Karpas-422 (cell line): Measurements from ENCODE around the gene BCAR3. TPM values are rescaled to one million over a fixed set of nuclear protein-coding genes. Genes with fewer than 3 reads are reported as not detected.
"Not testable (repeated sequence)": the region's sequence is repeated elsewhere in the genome, so short reads cannot be mapped to it uniquely, and the experiment has no call there.

ENCODE experiments used
- DNase-seq: peaks from one replicate; pipeline ENCODE4 v3.0.0-alpha.2; 2015
- H2AFZ ChIP-seq: fragments of 200-600 bp; sonication (generic); 2 replicates; pipeline ENCODE4 v1.6.1; 2014; ENCODE audit warnings: antibody characterized with exemption, low read length, mixed read lengths
- H3K27ac ChIP-seq: fragments of 200-600 bp; sonication (generic); 2 replicates; pipeline ENCODE4 v1.5.1; 2014; ENCODE audit warnings: mild to moderate bottlenecking, low read length, moderate library complexity
- H3K27me3 ChIP-seq: fragments of 200-600 bp; sonication (generic); 2 replicates; pipeline ENCODE4 v1.6.1; 2014; ENCODE audit warnings: low read length, mixed read lengths
- H3K36me3 ChIP-seq: fragments of 200-600 bp; sonication (generic); 2 replicates; pipeline ENCODE4 v1.6.1; 2014; ENCODE audit warnings: low read length, mixed read lengths; ENCODE audit not compliant: insufficient read depth
- H3K4me1 ChIP-seq: fragments of 200-600 bp; sonication (generic); 2 replicates; pipeline ENCODE4 v1.6.1; 2014; ENCODE audit warnings: mild to moderate bottlenecking, low read length, mixed read lengths
- H3K4me2 ChIP-seq: fragments of 200-600 bp; sonication (generic); 2 replicates; pipeline ENCODE4 v1.6.1; 2014; ENCODE audit warnings: low read length, low read depth, mild to moderate bottlenecking; ENCODE audit not compliant: poor library complexity, severe bottlenecking
- H3K4me3 ChIP-seq: fragments of 200-600 bp; sonication (generic); 2 replicates; pipeline ENCODE4 v1.5.1; 2014; ENCODE audit warnings: mild to moderate bottlenecking, antibody characterized with exemption, low read length, mixed read lengths
- H3K79me2 ChIP-seq: fragments of 200-600 bp; sonication (generic); 2 replicates; pipeline ENCODE4 v1.6.1; 2014; ENCODE audit warnings: mild to moderate bottlenecking, low read length, mixed read lengths
- H3K9ac ChIP-seq: fragments of 200-600 bp; sonication (generic); 2 replicates; pipeline ENCODE4 v1.6.0; 2014; ENCODE audit warnings: low read length
- H3K9me2 ChIP-seq: fragments of 200-600 bp; sonication (generic), shearing (Covaris generic); replicated peaks from 2 replicates; pipeline ENCODE4 v1.6.0; 2014; ENCODE audit warnings: mild to moderate bottlenecking, low read length, moderate library complexity; ENCODE audit not compliant: insufficient read depth
- H3K9me3 ChIP-seq: fragments of 300-700, 200-600 bp; sonication (generic); 2 replicates; pipeline ENCODE4 v1.6.1; 2014; ENCODE audit warnings: low read length, mixed read lengths
- H4K20me1 ChIP-seq: fragments of 200-600 bp; sonication (generic); 2 replicates; pipeline ENCODE4 v1.6.1; 2014; ENCODE audit warnings: mild to moderate bottlenecking, antibody characterized with exemption, low read length, low read depth; ENCODE audit not compliant: insufficient read depth
- total RNA-seq: library from RNA; depleted of rRNA; stranded (reverse); fragments of >200 nt; shearing (Covaris generic); gene quantifications from 2 replicates; pipeline ENCODE4 v1.2.3, GENCODE V29; 2014; ENCODE audit warnings: low replicate concordance

BCAR3 gene
- total RNA-seq, 1 experiment from 2014 or later: 9.9 TPM

DNA sequence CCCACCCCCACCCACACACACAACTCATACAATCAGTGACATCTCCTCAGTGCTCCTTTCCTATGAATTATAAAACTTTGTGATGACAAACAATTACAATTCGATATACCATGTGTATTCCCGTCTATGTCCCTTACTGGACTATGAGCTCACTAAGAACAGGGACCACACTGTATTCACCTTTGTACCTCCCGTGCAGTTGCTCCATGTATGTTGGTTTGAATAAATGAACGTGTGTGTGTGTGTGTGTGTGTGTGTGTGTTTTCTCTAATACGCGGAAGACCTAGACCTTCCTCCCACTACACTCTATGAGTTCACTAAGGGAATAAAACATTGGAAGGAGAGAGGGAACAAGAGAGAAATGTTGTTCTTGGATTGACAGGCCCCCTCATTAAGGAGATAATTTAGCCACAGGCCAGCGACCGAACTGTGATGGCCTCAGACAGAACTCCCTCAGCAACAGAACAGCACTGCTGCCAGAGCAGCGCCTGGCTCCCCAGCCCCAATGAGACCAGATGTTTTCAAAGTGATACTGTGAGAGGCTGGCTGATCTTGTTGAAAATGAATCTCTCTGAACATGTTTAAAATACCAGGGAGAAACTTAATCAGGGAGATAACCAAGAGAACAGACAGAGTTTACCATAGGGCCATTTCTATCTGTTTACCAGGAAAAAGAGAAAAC lies 21.7 kb downstream of the BCAR3 start:
- no peaks in the 10 kb centered on the region for H3K9me2 ChIP-seq
- no peak for DNase-seq
- no peaks in the 10 kb centered on the region for H3K4me1 ChIP-seq
- no peak overlapping the region for H2AFZ ChIP-seq
- no peaks in the 10 kb centered on the region for H3K79me2 ChIP-seq
- H3K27ac ChIP-seq: no peak overlapping the region
- no peaks in the 10 kb centered on the region for H3K36me3 ChIP-seq
- H3K9ac ChIP-seq: no peak overlapping the region
- H3K4me2 ChIP-seq: no peak overlapping the region
- H3K9me3 ChIP-seq: no peaks in the 10 kb centered on the region
- no peaks in the 10 kb centered on the region for H4K20me1 ChIP-seq
- H3K27me3 ChIP-seq: no peaks in the 10 kb centered on the region
- H3K4me3 ChIP-seq: no peak overlapping the region

DNA sequence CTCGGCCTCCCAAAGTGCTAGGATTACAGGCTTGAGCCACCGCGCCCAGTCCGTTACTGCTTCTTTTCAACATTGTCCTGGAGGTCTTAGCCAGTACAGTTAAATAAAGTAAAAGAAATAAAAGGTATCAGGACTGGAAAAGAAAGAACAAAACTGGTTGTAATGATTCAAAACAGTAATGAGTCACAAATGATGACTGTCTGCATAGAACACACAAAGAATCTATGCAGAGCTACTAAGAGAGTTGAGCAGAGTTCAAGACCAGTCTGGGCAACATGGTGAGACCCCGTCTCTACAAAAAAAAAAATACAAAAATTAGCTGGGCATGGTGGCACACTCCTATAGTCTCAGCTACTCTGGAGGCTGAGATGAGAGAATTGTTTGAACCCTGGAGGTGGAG lies 23.4 kb downstream of the BCAR3 start:
- no peak overlapping the region for H3K9ac ChIP-seq
- H3K36me3 ChIP-seq: no peaks in the 10 kb centered on the region
- H3K4me2 ChIP-seq: no peak overlapping the region
- H3K27me3 ChIP-seq: no peaks in the 10 kb centered on the region
- H3K9me3 ChIP-seq: no peaks in the 10 kb centered on the region
- H3K27ac ChIP-seq: no peak overlapping the region
- H3K79me2 ChIP-seq: no peaks in the 10 kb centered on the region
- H3K4me3 ChIP-seq: no peak overlapping the region
- DNase-seq: no peak
- no peaks in the 10 kb centered on the region for H3K9me2 ChIP-seq
- no peak overlapping the region for H2AFZ ChIP-seq
- H3K4me1 ChIP-seq: no peaks in the 10 kb centered on the region
- no peaks in the 10 kb centered on the region for H4K20me1 ChIP-seq

- Histone ChIP-seq H3K27me3 (no peaks in the 10 kb centered on the region), H3K9me2 (no peaks in the 10 kb centered on the region), H3K9ac (no peak overlapping the region), H3K79me2 (no peaks in the 10 kb centered on the region), H3K4me3 (no peak overlapping the region), H4K20me1 (no peaks in the 10 kb centered on the region), H3K9me3 (no peaks in the 10 kb centered on the region), H3K27ac (no peak overlapping the region), H3K4me1 (no peaks in the 10 kb centered on the region), H3K4me2 (no peak overlapping the region), H3K36me3 (no peaks in the 10 kb centered on the region), H2AFZ (no peak overlapping the region)
- no peak for DNase-seq
Observed at GRCh38 chr1:93656491-93656890, 25.1 kb downstream of the BCAR3 start.

DNA sequence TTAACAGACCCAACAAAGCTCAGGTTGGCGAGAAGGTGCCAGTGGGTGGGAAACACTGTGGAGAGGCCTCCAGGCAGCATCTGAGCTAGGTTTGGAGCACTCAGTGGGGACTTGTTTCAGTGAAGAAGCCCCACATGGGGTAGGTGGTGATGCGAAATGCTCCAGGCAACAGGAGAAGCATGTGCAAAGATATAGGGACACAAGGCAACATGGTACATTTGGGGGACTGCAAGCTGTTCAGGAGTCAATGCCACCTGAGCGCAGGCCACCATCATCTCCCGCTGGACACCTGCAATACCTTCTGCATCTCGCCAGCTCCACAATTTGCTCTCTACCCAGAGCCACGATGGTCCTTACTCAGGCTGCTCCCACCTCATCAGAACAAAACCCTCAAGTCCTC lies 28.0 kb downstream of the BCAR3 start:
- Histone ChIP-seq H3K4me2 (no peak overlapping the region), H4K20me1 (no peaks in the 10 kb centered on the region), H3K9me3 (no peaks in the 10 kb centered on the region), H3K4me1 (no peaks in the 10 kb centered on the region), H2AFZ (no peak overlapping the region), H3K36me3 (no peaks in the 10 kb centered on the region), H3K79me2 (no peaks in the 10 kb centered on the region), H3K4me3 (no peak overlapping the region), H3K27me3 (no peaks in the 10 kb centered on the region), H3K9me2 (no peaks in the 10 kb centered on the region), H3K27ac (no peak overlapping the region), H3K9ac (no peak overlapping the region)
- DNase-seq: no peak

DNA sequence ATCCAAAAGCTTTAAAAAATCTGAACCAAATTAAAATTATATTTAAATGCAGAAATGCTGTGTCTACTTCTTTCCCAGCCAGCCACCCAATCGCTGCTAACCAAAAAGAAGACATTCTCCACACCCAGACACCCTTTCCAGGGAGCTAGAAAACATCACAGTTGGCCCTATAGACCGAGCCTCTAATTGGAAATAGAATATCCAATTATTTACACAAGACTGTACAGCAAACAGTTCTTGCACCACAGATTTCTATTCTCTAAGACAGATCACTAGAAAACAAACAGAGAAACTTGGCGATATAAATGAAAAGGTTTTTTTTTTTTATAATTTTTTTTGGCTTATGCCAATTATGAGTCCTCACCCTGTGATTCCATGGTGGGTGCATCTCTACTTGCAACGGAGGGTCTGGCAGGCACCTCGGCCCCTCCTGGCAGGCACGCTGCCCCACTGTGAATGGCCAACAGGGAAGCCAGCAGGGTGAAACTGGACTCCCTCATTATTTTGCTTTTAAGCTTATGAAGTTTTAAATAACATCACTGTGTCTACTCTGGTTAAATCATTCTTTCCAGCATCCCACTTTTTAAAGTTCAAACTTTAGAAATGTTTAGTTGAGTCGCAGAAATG lies 29.2 kb downstream of the BCAR3 start:
- Histone ChIP-seq H3K9me2 (no peaks in the 10 kb centered on the region), H3K36me3 (no peaks in the 10 kb centered on the region), H4K20me1 (no peaks in the 10 kb centered on the region), H3K4me2 (no peak overlapping the region), H3K4me1 (no peaks in the 10 kb centered on the region), H2AFZ (no peak overlapping the region), H3K27me3 (no peaks in the 10 kb centered on the region), H3K79me2 (no peaks in the 10 kb centered on the region), H3K9me3 (no peaks in the 10 kb centered on the region), H3K9ac (no peak overlapping the region), H3K27ac (no peak overlapping the region), H3K4me3 (no peak overlapping the region)
- DNase-seq: no peak

DNA sequence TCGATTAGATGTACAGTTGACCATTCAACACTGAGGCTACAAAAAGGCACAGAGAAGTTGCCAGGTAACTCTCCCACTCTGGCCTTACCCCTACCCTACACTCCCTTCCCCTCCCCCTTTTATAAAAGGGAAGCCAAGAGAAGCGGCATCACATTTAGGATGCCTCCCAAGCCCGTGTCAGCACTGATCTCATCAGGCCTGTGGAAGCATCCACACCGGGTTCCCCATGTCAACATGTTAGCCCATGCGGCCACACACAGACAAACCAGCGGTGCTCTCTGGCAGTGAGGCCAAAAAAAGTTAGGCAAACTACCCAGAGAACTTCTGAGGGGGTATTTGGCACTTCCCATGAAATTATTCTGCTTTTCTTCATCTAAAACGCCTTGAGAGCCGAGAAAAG lies 29.9 kb downstream of the BCAR3 start:
- DNase-seq: no peak
- Histone ChIP-seq H3K36me3 (no peaks in the 10 kb centered on the region), H2AFZ (no peak overlapping the region), H3K27me3 (no peaks in the 10 kb centered on the region), H3K79me2 (no peaks in the 10 kb centered on the region), H3K9me3 (no peaks in the 10 kb centered on the region), H3K4me3 (no peak overlapping the region), H3K4me1 (no peaks in the 10 kb centered on the region), H3K9ac (no peak overlapping the region), H4K20me1 (no peaks in the 10 kb centered on the region), H3K9me2 (no peaks in the 10 kb centered on the region), H3K4me2 (no peak overlapping the region), H3K27ac (no peak overlapping the region)

- not testable (repeated sequence) for H3K9me3 ChIP-seq, H2AFZ ChIP-seq, H3K9ac ChIP-seq, H3K4me1 ChIP-seq, H3K4me2 ChIP-seq, H3K27ac ChIP-seq, H3K79me2 ChIP-seq, H3K36me3 ChIP-seq, H3K27me3 ChIP-seq, H3K4me3 ChIP-seq, H4K20me1 ChIP-seq, DNase-seq, H3K9me2 ChIP-seq
Observed at GRCh38 chr1:93650159-93650558, 31.5 kb downstream of the BCAR3 start.

DNA sequence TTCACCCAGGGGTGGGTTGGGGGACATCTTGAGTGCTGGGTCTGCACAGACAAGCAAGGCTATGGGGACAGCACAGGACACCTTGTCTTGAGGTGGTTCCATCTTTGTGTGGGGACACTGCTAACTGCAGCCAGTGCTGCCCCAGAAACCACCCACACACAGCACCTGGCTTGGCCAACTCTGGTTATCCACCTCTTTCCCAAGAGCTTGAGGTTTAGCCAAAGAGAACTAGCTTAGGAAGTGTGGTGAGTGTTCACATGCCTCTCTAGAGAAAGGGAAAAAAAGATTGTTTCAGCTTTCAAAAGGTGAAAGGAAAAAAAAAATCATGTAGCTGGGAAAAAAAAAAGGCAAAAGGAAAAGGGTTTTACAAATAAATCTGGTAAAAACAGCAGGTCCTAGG lies 32.4 kb downstream of the BCAR3 start:
- no peaks in the 10 kb centered on the region for H4K20me1 ChIP-seq
- H3K9me3 ChIP-seq: no peaks in the 10 kb centered on the region
- no peak overlapping the region for H3K4me2 ChIP-seq
- no peaks in the 10 kb centered on the region for H3K36me3 ChIP-seq
- H3K27me3 ChIP-seq: no peaks in the 10 kb centered on the region
- no peak overlapping the region for H3K4me3 ChIP-seq
- DNase-seq: no peak
- no peak overlapping the region for H2AFZ ChIP-seq
- no peak overlapping the region for H3K9ac ChIP-seq
- no peaks in the 10 kb centered on the region for H3K79me2 ChIP-seq
- H3K9me2 ChIP-seq: no peaks in the 10 kb centered on the region
- H3K27ac ChIP-seq: no peak overlapping the region
- H3K4me1 ChIP-seq: peaks cover 17% of the 10 kb centered on the region
